T-helper 1 cell treated with Interleukin-12 subunit alpha and Interleukin-12 subunit beta and Interleukin-4 antibody, amounts not matched to agents 30 μg/mL and 1 μg/mL, for 36 hours (primary cell): ENCODE results near the gene TGM6.

Source experiments
- H3K27ac Mint-ChIP-seq: one replicate; pipeline ENCODE4 v1.8.0; 2021; ENCODE audit warnings: mild to moderate bottlenecking, mixed read lengths
- H3K27me3 Mint-ChIP-seq: one replicate; pipeline ENCODE4 v1.8.0; 2021; ENCODE audit warnings: low read depth, mixed read lengths
- H3K36me3 Mint-ChIP-seq: one replicate; pipeline ENCODE4 v1.8.0; 2021; ENCODE audit warnings: low read depth, mixed read lengths
- H3K4me1 Mint-ChIP-seq: one replicate; pipeline ENCODE4 v1.8.0; 2021; ENCODE audit warnings: low read depth, mixed read lengths
- H3K4me3 Mint-ChIP-seq: one replicate; pipeline ENCODE4 v1.8.0; 2021; ENCODE audit warnings: mild to moderate bottlenecking, moderate library complexity, mixed read lengths
- H3K9me3 Mint-ChIP-seq: one replicate; pipeline ENCODE4 v1.8.0; 2021; ENCODE audit warnings: mixed read lengths

TGM6 gene

DNA sequence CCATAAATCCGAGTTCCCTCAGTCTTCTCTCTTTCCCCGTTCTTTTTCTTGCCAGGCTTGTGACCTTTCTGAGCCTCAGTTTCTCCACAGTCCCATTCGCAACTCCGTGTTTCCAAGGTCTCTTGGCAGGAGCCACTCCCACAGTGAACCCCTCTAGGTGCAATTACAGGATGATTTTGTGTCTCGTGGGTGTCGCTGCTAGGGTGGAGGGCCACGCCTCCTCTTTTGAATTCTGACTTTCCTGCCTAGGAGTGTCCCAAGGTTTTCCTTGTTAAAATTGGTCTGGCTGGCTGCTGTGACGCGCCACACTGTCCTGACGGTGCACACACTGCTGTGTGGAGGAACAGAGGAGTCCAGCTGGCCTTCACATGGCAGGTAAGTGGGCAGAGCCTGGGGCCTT lies at the start of gene TGM6:
Gene TGM6, plus strand, starts transcription at position 301 of the 400 bp plus-strand sequence. Its CDS starts 68 bp downstream, at position 369.
- Mint-ChIP-seq H3K4me3 (peak within 1 kb of the TSS; percentile 37), H3K9me3 (no peaks in the 10 kb centered on the region), H3K4me1 (peaks cover 13% of the 10 kb centered on the region), H3K36me3 (no peaks in the 10 kb centered on the region), H3K27me3 (peaks cover 55% of the 10 kb centered on the region), H3K27ac (no peak within 1 kb of the TSS)

DNA sequence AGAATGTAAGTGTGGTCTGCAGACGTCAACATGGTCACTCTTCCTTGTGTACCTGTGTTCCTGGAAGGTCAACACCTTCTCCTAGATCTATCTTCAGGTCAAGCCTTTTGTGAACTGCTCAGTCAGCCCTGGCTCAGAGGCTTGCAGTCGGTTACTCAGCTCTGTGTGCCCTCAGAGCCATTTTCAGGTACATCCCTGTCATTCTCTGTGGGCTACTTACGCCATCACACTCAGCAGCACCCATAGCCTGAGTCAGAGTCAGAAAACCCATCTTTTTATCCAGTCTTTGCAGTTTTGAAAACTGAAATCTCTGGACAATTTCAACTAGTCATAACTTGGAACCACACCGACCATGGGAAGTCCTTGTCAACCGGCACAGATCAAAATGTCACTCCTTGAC lies 49.6 kb upstream of the TGM6 start:
- Mint-ChIP-seq H3K27ac (no peak overlapping the region), H3K4me3 (no peak overlapping the region), H3K4me1 (no peaks in the 10 kb centered on the region), H3K36me3 (no peaks in the 10 kb centered on the region), H3K27me3 (no peaks in the 10 kb centered on the region), H3K9me3 (no peaks in the 10 kb centered on the region)

DNA sequence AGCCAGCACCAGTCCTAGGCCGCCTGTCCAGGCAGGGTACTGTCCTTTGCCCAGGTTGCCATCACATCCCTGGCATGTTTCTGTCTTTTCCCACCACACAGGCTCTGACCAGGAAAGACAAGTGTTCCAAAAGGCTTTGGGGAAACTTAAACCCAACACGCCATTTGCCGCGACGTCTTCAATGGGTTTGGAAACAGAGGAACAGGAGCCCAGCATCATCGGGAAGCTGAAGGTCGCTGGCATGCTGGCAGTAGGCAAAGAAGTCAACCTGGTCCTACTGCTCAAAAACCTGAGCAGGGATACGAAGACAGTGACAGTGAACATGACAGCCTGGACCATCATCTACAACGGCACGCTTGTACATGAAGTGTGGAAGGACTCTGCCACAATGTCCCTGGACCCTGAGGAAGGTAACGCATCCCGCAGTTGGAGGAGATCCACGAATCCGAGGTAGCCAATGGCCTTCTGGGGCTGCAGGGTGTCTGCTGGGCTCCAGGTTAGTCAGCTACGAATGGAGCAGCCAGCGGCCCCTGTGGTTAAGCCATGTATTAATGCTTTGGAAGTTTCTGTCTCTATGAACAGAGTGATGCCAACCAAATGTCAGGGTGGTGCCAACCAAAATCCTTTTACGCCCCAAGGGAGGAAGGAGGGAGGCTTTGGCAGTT lies 48.7 kb upstream of the TGM6 start:
- H3K9me3 Mint-ChIP-seq, result no peaks in the 10 kb centered on the region
- H3K4me1 Mint-ChIP-seq, result no peaks in the 10 kb centered on the region
- H3K4me3 Mint-ChIP-seq, result no peak overlapping the region
- H3K36me3 Mint-ChIP-seq, result no peaks in the 10 kb centered on the region
- no peak overlapping the region for H3K27ac Mint-ChIP-seq
- no peaks in the 10 kb centered on the region for H3K27me3 Mint-ChIP-seq

DNA sequence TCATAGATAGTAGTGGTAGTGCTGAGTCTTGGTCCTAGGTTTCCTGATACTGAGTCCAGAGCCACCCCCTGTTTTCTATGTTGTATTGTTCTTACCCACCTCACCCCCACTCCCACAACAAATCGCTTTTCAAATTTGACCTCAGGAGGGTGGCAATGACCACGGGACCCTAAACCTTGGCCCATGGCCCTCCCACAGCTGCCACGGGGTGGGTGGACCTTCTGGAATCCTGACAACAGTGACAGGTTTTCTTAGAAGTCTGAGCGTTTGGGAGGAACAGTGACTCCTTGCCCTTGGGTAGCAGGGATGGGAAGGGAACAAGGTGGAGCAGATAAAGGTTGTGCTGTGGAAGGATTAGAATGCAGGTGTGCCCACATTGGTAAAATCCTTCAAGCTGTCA lies 48.0 kb upstream of the TGM6 start:
- Mint-ChIP-seq H3K4me3 (no peak overlapping the region), H3K36me3 (no peaks in the 10 kb centered on the region), H3K9me3 (no peaks in the 10 kb centered on the region), H3K27me3 (no peaks in the 10 kb centered on the region), H3K27ac (no peak overlapping the region), H3K4me1 (no peaks in the 10 kb centered on the region)

DNA sequence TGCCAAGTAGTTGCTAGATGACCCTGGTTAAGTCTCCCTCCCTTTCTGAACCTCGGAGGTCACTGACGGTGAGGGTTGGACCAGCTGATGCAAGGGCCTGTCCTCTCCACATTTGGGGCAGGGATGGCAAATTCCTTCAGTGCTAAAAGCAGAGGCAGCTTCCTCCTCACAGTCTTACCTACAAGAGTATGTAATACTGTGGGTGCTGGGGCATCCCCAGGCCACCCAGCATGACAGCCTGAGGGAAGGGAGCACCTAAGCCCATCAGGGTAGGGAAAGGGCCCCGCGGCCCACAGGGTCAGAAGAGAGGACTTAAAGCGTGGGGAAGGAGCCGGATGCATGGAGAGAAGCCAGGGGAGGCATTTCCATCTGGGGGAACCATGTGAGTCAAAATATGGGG lies 46.9 kb upstream of the TGM6 start:
- no peaks in the 10 kb centered on the region for H3K36me3 Mint-ChIP-seq
- no peaks in the 10 kb centered on the region for H3K9me3 Mint-ChIP-seq
- no peak overlapping the region for H3K4me3 Mint-ChIP-seq
- H3K27ac Mint-ChIP-seq, result no peak overlapping the region
- no peaks in the 10 kb centered on the region for H3K27me3 Mint-ChIP-seq
- no peaks in the 10 kb centered on the region for H3K4me1 Mint-ChIP-seq

DNA sequence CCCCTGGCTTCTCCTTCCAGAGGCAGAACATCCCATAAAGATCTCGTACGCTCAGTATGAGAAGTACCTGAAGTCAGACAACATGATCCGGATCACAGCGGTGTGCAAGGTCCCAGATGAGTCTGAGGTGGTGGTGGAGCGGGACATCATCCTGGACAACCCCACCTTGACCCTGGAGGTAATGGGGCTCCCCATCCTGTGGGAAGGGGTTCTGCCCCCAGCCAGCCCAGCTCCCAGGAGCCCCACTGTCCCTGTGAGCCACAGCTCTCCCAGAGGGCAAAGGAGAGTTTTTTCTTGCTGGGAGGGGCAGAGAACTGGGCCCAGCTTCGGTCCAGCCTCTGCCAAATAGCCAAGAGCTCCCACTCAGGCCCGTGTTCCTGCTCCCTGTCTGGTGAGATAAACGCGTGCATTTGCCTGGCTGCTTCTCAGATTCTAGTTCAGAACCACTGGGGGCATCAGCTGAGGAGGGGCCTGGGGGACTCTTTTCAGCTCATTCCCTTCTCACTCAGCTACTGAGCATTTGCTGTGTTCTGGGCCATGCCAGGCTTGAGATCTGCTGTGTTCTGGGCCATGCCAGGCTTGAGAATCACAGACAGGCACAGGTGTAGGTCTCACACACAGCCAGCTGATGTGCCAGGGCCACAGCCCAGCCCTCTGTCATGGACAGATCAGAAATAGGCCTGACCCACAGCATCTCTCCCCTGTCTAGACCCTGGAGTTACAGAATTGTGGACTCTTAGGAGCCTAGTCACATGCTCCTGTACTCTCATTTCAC lies 45.4 kb upstream of the TGM6 start:
- no peaks in the 10 kb centered on the region for H3K27me3 Mint-ChIP-seq
- H3K4me3 Mint-ChIP-seq, result no peak overlapping the region
- no peaks in the 10 kb centered on the region for H3K9me3 Mint-ChIP-seq
- H3K4me1 Mint-ChIP-seq, result no peaks in the 10 kb centered on the region
- no peak overlapping the region for H3K27ac Mint-ChIP-seq
- no peaks in the 10 kb centered on the region for H3K36me3 Mint-ChIP-seq

DNA sequence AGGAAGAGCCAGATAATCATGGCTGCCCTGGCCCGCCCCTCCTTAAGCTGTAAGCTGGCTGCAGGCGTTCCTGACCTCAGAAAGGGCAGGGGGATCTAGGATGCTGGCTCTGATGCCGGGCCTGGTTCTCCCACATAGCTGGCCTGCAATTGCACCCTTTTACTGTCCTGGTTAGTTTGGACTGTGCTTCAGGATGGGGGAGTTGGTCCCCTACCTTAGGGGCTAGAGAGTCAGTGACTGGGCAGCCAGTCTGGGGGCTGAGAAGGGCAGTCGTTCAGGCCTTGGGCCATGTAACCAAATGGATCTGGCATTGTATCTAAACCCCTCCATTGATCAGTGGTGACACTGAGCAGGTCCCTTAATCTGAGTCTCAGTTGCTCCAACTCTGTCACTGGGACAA lies 44.2 kb upstream of the TGM6 start:
- no peak overlapping the region for H3K4me3 Mint-ChIP-seq
- no peaks in the 10 kb centered on the region for H3K4me1 Mint-ChIP-seq
- H3K27ac Mint-ChIP-seq, result no peak overlapping the region
- H3K36me3 Mint-ChIP-seq, result no peaks in the 10 kb centered on the region
- no peaks in the 10 kb centered on the region for H3K9me3 Mint-ChIP-seq
- no peaks in the 10 kb centered on the region for H3K27me3 Mint-ChIP-seq

DNA sequence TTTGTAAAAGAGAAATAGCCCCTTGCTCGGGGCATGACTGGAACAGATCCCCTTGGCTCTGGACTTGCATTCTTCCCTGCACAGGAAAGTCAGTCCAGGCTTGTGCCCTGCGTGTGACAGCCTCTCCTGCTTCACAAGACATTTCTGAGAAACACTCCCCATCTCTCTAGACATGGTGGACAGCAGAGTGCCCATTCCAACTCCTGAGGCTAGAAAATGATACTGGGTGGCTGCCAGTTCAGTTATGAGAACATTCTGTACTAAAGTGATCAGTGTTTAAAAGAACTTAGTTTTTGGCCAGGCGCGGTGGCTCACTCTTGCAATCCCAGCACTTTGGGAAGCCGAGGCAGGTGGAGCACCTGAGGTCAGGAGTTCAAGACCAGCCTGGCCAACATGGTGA lies 43.6 kb upstream of the TGM6 start:
- Mint-ChIP-seq H3K27ac (no peak overlapping the region), H3K4me3 (no peak overlapping the region)

DNA sequence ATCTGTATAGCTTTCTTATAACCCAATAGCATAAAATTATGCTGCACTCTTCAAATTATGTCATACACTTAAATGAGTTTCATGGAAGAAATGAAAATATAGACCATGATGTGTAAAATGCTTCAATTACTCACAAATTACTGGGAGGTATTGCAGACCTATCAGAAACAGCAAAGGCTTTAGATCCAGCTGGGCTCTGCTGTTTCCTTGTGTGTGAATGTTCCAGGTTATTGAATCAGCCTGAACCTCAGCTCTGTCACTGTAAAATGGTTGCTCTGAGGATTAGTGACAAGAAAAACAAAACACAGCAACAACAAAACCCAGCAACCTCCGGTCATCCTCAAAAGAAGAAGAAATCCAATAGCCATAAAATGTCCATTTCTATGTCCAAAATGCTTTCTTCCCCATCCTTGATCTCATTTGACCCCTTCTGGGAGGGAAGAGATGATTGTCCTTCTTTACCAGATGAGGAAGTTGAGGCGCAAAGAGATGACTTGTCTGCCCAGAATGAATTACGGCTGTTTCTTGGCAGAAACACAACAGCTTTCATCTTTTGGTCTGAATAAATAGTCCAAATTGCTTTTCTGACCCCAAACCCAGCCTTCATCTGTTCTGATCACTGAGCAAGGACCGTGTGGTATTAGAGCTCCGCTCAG lies 42.2 kb upstream of the TGM6 start:
- Mint-ChIP-seq H3K4me3 (no peak overlapping the region), H3K27me3 (no peaks in the 10 kb centered on the region), H3K36me3 (no peaks in the 10 kb centered on the region), H3K27ac (no peak overlapping the region), H3K9me3 (no peaks in the 10 kb centered on the region), H3K4me1 (no peaks in the 10 kb centered on the region)

More for the DNA sequence above, 43.6 kb upstream of the TGM6 start:
- no peaks in the 10 kb centered on the region for H3K36me3 Mint-ChIP-seq
- H3K9me3 Mint-ChIP-seq, result no peaks in the 10 kb centered on the region
- H3K4me1 Mint-ChIP-seq, result no peaks in the 10 kb centered on the region
- no peaks in the 10 kb centered on the region for H3K27me3 Mint-ChIP-seq

DNA sequence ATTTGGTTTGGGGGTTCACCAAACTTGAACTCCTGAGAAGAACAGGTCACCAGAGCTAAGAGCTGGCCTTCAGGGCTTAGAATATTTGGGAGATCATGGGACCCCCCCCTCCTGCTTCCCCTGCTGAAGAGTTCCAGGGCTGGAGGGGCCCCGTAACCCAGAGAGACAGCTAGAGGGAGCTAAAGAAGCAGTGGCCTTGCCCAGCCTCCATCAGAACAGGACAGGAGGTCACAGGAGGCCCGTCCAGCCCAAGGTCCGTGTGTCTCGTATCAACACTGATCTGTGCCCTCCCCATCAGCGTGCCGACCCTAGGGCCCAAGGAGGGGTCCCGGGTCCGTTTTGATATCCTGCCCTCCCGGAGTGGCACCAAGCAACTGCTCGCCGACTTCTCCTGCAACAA lies 40.6 kb upstream of the TGM6 start:
- Mint-ChIP-seq H3K27ac (no peak overlapping the region), H3K4me3 (no peak overlapping the region), H3K4me1 (no peaks in the 10 kb centered on the region), H3K27me3 (no peaks in the 10 kb centered on the region), H3K36me3 (no peaks in the 10 kb centered on the region), H3K9me3 (no peaks in the 10 kb centered on the region)

DNA sequence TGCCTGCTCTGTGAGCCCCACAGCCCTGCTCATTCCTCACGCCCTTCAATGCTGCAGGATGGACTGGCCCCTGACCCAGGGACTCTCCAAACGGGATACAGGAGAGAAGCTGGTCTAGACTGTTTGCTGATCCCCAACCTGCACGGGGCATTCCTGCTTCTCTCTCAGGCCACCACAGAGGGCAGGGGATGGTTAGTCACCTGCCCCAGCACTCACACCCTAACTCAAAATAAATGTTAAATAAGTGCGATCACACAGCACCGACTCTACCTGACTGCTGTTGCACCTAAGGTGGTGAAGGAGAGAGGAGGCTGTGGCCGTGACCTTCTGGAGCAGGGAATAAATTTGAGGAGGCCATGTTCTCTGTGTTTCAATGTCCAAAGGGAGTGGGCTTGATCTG lies 39.9 kb upstream of the TGM6 start:
- H3K36me3 Mint-ChIP-seq, result no peaks in the 10 kb centered on the region
- H3K4me1 Mint-ChIP-seq, result no peaks in the 10 kb centered on the region
- no peaks in the 10 kb centered on the region for H3K9me3 Mint-ChIP-seq
- no peak overlapping the region for H3K4me3 Mint-ChIP-seq
- H3K27ac Mint-ChIP-seq, result no peak overlapping the region
- H3K27me3 Mint-ChIP-seq, result no peaks in the 10 kb centered on the region

DNA sequence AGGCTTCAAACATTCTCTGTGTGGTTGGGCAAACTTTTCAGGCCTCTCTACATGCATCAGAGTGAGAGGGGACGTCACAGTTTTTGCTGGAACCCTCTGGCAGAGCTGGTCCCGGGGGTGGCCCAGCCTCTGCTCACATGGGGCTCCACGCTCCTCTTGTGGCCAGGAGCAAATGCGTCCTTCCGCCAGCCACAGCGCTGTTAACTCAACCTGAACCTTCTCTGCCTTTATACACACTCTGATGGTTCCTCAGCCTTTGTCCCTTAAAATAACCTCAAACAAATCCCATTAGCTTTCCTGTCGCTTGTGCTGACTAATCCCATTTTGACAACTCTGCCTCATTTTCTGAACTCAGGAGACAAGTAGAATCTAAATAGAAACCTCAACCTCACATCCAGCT lies 39.4 kb upstream of the TGM6 start:
- H3K4me1 Mint-ChIP-seq, result no peaks in the 10 kb centered on the region
- H3K36me3 Mint-ChIP-seq, result no peaks in the 10 kb centered on the region
- no peak overlapping the region for H3K27ac Mint-ChIP-seq
- no peaks in the 10 kb centered on the region for H3K27me3 Mint-ChIP-seq
- no peaks in the 10 kb centered on the region for H3K9me3 Mint-ChIP-seq
- no peak overlapping the region for H3K4me3 Mint-ChIP-seq

DNA sequence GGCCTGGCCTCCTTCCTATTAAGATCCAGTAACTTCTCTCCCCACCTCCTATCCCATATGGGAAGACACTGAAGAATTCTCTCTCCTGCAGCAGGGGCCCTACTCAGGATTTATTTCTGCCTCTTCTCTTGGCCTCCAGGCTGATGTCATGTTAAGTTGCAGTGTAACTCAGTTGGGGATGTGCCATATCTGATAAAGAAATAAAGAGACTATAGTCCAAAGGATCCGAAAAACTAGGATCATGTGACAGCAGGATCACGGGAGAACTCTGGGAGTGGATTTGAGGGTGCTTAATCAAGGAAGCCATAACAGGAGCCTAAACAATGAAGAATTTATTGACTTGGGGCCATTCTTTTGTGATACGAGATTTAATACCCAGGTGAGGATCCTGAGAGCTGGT lies 38.5 kb upstream of the TGM6 start:
- Mint-ChIP-seq H3K4me1 (no peaks in the 10 kb centered on the region), H3K36me3 (no peaks in the 10 kb centered on the region), H3K27me3 (no peaks in the 10 kb centered on the region), H3K9me3 (no peaks in the 10 kb centered on the region), H3K4me3 (no peak overlapping the region), H3K27ac (no peak overlapping the region)

DNA sequence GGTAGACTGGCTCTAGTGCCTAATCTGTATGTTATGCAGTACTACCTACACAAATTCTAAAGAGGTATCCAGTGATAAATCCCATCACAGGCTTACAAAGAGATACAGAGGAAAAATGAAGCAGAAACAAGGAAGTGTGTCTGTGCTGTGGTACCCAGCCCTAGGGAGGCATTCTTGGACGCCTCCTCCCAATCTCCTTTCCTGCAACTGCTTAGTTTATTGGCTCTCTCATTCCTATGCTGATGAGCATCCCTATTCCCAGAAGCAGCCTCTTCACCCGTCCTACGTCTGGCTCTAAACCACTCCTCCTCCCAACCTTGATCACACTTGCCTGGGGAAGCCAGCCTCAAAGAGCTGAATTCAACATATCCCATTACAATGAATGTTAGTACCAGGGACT lies 34.5 kb upstream of the TGM6 start:
- H3K36me3 Mint-ChIP-seq, result no peaks in the 10 kb centered on the region
- no peak overlapping the region for H3K4me3 Mint-ChIP-seq
- peaks cover 21% of the 10 kb centered on the region for H3K27me3 Mint-ChIP-seq
- no peaks in the 10 kb centered on the region for H3K4me1 Mint-ChIP-seq
- H3K27ac Mint-ChIP-seq, result no peak overlapping the region
- no peaks in the 10 kb centered on the region for H3K9me3 Mint-ChIP-seq

DNA sequence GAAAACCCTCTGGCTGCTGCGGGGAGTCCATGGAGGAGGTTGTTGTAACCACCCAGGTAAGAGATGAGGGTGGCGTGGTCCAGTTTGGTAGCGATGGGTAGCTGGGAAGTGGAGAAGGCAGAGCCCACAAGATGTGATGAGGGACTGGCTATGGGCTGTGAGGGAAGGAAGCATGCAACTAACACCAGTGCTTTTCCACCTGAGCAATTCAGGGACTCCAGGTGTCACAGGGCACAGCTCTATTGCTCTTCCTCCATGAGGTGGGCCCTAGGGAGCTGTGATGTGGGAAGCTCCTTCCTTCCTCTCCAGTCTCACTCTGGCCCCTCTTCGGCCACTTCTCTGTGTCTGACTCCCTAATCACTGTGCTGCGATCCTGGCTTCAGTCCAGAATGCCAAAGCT lies 32.4 kb upstream of the TGM6 start:
- Mint-ChIP-seq H3K9me3 (no peaks in the 10 kb centered on the region), H3K27ac (no peak overlapping the region), H3K27me3 (peaks cover 25% of the 10 kb centered on the region), H3K4me1 (no peaks in the 10 kb centered on the region), H3K4me3 (no peak overlapping the region), H3K36me3 (no peaks in the 10 kb centered on the region)
